GM12873 (cell line): Measurements from ENCODE around the gene SYK.

Source experiments
- TF ChIP-seq, protein P1 (sequence below): IDR thresholded peaks from 2 replicates; pipeline ENCODE4 v1.5.1; 2012; ENCODE audit warnings: low read depth, mild to moderate bottlenecking, moderate library complexity, low read length, control low read depth; ENCODE audit not compliant: insufficient read depth; ENCODE audit errors: missing control alignments

Gene SYK

DNA sequence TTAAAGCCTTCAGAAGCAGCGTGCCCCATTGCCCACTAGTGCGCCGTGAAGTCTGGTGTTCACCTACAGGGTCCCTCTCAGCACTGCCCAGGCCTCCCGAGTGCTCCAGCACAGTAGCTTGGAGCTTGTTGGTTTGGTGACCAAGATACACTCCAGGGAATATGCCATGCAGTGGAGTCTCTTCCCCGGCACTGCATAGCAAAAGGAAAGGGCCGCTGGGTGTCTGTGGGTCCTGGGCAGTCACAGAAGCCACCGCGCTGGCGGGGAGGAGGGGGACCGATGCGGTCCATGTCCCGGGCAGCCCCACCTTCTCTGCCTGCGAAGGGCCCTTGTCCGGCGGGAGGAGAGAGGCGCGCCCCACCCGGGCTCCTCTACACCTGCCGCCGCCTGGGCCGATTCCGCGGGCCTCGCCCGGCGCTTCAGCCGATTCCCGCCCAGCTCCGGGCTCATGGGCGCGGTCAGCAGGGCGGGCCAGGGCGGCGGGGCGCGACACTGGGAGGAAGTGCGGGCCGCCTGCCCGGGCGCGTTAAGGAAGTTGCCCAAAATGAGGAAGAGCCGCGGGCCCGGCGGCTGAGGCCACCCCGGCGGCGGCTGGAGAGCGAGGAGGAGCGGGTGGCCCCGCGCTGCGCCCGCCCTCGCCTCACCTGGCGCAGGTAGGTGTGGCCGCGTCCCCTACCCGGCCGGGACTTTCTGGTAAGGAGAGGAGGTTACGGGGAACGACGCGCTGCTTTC, at the start of gene SYK:
Gene SYK, plus strand, starts transcription at position 579 of the 732 bp plus-strand sequence. CDS start 42,080 bp downstream, outside the sequence.
- TF ChIP-seq, protein P1, sequence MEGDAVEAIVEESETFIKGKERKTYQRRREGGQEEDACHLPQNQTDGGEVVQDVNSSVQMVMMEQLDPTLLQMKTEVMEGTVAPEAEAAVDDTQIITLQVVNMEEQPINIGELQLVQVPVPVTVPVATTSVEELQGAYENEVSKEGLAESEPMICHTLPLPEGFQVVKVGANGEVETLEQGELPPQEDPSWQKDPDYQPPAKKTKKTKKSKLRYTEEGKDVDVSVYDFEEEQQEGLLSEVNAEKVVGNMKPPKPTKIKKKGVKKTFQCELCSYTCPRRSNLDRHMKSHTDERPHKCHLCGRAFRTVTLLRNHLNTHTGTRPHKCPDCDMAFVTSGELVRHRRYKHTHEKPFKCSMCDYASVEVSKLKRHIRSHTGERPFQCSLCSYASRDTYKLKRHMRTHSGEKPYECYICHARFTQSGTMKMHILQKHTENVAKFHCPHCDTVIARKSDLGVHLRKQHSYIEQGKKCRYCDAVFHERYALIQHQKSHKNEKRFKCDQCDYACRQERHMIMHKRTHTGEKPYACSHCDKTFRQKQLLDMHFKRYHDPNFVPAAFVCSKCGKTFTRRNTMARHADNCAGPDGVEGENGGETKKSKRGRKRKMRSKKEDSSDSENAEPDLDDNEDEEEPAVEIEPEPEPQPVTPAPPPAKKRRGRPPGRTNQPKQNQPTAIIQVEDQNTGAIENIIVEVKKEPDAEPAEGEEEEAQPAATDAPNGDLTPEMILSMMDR: no peak

DNA sequence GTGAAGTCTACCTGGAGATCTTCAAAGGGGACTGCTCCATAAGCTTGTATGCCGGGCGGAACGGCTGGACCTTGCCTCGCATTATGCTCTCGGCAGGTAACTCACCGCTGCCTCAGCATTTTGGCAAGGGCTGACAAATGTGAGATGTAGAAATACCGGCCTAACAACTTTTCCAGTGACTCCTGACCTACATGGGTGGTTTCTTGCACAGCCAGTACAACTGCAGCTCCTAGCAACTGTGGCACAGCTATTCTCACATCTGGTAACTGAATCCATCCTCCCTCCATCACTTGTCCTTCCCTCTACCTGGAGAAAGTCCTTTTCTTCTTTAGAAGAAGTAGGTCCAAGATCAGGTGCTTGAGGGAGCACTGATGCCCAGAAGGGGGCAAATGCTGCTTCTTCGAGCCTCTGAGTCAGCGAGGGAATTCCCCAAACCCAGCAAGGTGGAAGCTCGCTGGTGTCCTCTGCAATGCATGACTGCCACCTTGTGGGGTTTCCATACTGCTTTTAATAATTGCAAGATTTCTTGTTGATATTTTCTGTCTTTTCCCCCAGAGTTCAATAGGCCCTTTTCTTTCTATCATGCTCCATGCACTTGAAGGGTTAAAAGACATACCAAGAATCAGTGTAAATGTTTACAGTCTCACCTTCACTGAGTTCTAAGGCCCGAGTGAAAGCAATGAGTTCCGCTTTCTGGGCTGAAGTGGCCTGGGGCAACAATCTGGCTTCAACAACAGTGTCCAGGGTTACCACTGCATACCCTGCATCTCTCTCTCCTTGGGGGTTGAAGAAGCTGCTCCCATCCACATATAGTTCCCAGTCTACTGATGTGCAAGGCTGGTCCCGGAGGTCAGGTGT, 45.9 kb upstream of the SYK start:
- TF ChIP-seq, protein P1: peak; percentile 61

DNA sequence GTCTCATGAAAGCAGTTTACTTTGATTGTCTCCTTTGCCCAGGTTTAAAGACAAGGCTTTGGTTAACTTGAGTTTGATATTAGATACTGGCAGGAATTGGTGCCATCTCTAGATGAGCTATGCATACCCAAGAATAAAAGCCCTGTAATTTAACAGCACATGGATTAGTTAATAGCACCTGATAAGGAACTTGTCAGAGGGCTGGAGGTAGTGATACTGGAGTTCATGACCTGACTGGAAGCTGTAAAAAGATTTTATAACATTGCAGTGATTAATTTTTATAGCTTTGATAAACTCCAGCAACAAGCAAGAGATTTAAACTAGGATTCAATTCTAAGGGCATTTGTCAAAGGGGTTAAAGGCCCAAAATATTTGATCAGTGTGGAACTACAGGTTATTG, 34.9 kb upstream of the SYK start:
- TF ChIP-seq, protein P1: no peak

DNA sequence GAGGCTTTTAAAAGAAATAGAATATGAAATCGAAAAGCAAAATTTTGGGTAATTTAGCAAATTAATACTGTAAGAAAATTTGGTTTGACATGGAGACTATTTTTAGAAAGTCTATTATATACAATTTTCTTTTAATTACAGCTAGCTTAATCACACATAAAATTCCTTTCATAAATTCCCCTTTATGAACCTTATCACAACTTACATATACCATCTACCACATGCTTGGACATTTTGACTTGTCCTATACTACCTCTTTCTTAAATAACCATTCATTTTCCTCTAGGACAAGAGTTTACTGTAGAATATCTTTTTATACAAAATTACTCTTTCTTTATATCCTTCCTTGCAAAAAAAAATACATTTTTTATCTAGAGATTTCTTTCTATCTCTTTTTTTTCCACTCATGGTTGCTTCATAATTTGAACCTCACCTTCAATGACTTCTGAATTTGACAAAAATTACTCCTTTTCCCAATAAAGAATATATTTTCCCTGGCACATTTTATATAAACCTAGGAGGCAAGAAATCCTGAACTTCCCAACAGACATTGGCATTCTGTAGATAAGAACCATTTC, 34.0 kb upstream of the SYK start:
- TF ChIP-seq, protein P1: no peak

DNA sequence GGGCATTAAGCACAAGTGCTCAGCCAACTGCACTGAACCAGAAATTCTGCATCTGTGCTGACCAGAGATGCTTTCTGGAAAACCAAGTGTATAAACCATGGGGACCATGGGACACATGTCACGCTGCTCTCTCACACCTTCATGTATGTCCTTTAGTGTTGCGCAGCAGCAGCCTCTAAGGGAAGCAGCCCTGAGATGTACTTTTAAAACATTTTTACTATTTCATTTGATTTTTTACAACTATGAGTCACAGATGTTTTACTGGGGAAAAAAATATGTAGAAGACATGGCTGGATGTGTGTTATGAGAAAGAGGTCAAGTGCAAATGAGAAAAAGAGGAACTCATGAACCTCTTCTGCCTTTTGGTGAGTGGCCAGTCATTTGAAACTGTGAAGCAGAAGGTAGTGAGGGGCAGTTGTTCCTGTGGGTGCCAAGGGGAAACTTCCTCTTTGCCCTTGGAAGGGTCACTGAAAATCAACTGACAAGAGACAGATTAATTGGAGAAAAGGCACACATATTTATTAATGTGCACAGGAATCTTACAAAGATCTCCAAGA, 31.4 kb upstream of the SYK start:
- TF ChIP-seq, protein P1: no peak

DNA sequence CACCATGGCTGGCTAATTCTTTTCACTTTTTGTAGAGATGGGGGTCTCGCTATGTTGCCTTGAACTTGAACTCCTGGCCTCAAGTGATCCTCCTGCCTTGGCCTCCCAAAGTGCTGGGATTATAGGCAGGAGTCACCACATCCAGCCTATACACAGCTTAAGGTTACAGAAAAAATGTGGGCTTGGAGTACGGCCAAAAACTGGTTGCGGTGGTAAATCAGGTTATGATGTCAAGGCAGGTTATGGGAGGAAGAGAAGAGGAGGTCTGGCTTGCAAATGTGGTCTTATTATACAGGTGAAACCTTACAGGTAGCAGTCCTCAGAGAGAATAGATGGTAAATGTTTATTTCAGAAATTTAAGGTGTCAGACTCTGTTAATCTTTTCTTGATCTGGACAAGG, 30.7 kb upstream of the SYK start:
- TF ChIP-seq, protein P1: no peak

DNA sequence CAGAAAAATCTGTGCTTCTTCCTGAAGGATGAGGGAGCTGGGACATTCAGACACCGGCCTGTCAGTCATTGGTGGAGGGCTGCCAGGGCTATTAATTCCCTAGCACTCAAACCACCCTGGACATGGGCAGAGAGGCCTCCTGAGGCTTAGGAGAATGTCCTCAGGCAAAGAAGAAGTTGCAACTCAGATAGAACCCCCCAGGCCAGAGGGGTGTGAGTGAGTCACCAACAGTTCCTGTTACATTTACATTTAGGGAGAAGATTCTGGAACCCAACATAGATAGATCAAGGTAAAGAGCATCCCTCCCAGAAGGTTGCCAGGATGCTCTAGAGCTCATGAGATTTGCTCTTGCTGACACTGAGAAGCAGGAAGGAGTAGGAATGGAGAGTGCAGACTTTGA, 29.2 kb upstream of the SYK start:
- TF ChIP-seq, protein P1: no peak
